Limb (tissue), 2 donors: ENCODE data around the gene KRT13.

Experiments used
- DNase-seq, 2 donors: peaks; one replicate each; pipeline ENCODE4 v3.0.0-alpha.2; 2016; ENCODE audit errors: extremely low spot score in 2 of 2

The KRT13 gene

GRCh38 chr17:41468346-41468745, 37.1 kb downstream of the KRT13 start:
- DNase-seq: no peak

GRCh38 chr17:41467561-41467960, 37.9 kb downstream of the KRT13 start:
- DNase-seq: no peak

DNA sequence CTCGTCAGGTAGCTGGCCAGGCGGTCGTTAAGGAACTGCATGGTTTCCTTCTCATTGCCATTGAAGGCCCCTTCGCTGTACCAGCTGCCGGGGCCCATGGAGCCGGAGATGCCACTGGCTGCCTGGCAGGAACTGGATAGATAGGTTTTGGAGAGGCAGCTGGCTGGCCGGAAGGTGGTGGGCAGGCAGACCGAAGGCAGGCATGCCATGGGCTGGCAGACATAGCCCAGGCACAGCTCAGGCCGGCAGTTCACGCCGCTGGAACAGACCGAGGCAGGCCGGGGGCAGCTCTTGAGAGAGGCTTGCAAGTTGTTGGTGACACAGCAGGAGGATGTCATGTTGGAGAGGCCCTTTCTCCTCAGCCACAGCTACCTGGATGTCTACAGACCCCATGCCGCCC, 38.4 kb downstream of the KRT13 start, which contains the start of gene KRT32:
Gene KRT32 (minus strand): TSS at position 399 of the 400 bp plus-strand sequence. CDS start 61 bp downstream, at position 338.
- DNase-seq: no peak

DNA sequence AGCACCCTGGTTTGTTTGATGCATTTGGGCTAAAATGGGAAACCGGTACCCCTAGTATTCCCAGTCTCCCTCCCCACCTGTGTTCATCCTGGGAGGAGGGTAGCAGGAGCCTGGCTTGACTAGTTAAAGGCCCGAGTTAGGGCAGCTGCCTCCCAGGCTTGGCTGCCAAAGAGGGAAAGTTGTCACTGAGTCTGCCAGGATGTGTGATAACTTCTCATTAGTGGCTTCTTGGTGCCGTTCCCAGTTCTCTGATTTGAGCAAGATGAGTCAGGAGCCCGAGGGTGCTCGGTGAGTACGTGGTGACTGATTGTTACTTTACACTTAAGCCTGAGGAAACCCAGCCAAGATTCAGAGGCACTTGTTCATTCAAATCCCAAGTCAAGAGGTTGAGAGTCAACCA, 40.7 kb downstream of the KRT13 start:
- no peak for DNase-seq

DNA sequence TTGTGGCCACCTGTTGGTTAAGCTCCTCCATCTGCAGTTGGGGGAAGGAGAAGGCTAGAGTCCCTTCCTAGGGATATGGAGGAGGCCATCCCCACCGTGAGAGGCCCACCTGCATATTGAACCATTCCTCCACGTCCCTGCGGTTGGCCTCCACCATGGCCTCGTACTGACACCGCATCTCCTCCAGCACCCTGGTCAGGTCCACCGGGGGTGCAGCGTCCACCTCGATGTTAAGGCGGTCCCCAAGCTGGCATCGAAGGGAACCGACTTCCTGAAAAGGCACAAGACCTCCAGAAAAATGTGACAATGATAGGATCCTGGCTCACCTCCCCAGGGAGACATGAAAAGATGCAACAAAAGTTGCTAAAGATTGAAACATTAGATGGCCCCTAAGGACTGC, 41.2 kb downstream of the KRT13 start:
- no peak for DNase-seq

DNA sequence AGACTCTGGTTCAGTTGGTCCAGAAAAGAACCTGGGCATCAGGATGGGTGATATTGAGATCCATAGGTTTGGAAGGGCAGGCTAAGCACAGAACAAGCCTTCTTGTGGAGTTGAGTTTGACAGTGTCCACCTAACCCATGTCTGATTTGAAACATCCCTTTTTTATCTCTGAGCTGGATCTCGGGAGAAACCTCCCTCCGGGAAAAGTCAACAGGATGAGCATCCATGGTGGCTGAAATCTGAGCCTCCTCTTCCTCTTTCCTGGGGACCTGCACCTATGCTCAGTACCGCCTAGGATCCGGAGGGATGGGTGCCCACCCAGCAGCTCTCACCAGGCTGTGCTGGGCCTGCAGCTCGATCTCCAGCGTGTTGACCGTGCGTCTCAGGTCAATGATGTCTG, 41.7 kb downstream of the KRT13 start:
- DNase-seq: no peak

- no peak for DNase-seq
These were observed 42.7 kb downstream of the KRT13 start for GRCh38 chr17:41462705-41463104.

- no peak for DNase-seq
These were observed 47.7 kb downstream of the KRT13 start for GRCh38 chr17:41457676-41458075.

- DNase-seq: no peak
These were observed 49.2 kb downstream of the KRT13 start for GRCh38 chr17:41456204-41456603.

- DNase-seq: no peak
These were observed 50.2 kb downstream of the KRT13 start for GRCh38 chr17:41455236-41455635.

- DNase-seq: no peak
These were observed 52.3 kb downstream of the KRT13 start for GRCh38 chr17:41453066-41453465.

GRCh38 chr17:41452281-41452680, 53.1 kb downstream of the KRT13 start:
- no peak for DNase-seq

- DNase-seq: no peak
These were observed 54.2 kb downstream of the KRT13 start for GRCh38 chr17:41451154-41451728.
